Measurements from ENCODE around the gene ATP1A1. TPM values are rescaled to one million over a fixed set of nuclear protein-coding genes. Genes with fewer than 3 reads are reported as not detected.

ATP1A1 gene
- polyA plus RNA-seq, 2 of the 4 experiments (the other 2 are of a cell fraction): 119 to 171 TPM

DNA sequence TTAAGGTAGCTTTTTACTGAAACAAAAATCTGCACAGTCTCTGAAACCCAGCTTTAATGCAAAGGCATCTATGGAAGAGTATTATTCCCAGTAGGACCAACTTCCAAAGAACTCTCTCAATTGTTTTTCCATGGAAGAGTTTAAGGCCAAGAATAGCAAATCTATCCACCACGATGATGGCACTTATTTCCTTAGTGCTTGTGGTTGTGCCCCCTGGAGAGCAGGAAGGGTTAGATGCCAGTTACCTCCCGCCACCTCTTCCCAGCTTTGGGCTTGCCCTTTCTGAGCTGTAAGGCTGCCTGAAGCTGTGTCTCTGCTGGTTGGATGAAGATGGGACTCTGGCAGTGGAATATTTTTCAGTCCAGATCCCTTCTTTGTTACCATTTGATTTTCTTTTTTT lies 4.8 kb upstream of the ATP1A1 start:
- CTCF ChIA-PET: interaction anchor here (0.8 kb wide), 1 partner anchor 117 kb away, joined by 4 read pairs; no protein-coding TSS in a partner anchor
- ATAC-seq (no peak), FAIRE-seq (no peak), DNase-seq (ENCODE audit: low read depth in 1 of 2, low spot score in 1 of 2) (no peak)
- POLR2A ChIA-PET: no interaction called here
- 0 out of 3 replicates have a peak, but pooled peaks cover 4% of the 10 kb centered on the region for H3K4me1 ChIP-seq
- no peak overlapping the region for H3K27ac ChIP-seq
- no peak overlapping the region for H3K4me2 ChIP-seq
- H3K4me3 ChIP-seq: no peak overlapping the region
- 46% methylated on average over 2 of the region's 2 CpGs for WGBS (ENCODE audit: missing lambda C conversion rate)
- no peak for TF ChIP-seq KDM5A (IDR thresholded peaks at IDR 0.05)
- TF ChIP-seq CEBPB (IDR thresholded peaks at IDR 0.05): no peak
- TF ChIP-seq HOXB5 (CRISPR knock-in tag; IDR thresholded peaks at IDR 0.05): no peak
- no peak for TF ChIP-seq FOSL2 (IDR thresholded peaks at IDR 0.05)
- no peak for TF ChIP-seq FOSL2 (CRISPR knock-in tag; IDR thresholded peaks at IDR 0.05)
- no peak for TF ChIP-seq CBX2 (IDR thresholded peaks at IDR 0.05; ENCODE audit: borderline replicate concordance, low read depth)
- TF ChIP-seq HDAC2 (IDR thresholded peaks at IDR 0.05): no peak
- TF ChIP-seq, protein P1, sequence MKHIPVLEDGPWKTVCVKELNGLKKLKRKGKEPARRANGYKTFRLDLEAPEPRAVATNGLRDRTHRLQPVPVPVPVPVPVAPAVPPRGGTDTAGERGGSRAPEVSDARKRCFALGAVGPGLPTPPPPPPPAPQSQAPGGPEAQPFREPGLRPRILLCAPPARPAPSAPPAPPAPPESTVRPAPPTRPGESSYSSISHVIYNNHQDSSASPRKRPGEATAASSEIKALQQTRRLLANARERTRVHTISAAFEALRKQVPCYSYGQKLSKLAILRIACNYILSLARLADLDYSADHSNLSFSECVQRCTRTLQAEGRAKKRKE (CRISPR knock-in tag; IDR thresholded peaks at IDR 0.05; ENCODE audit: low read depth): no peak
- TF ChIP-seq MYC (IDR thresholded peaks at IDR 0.05; ENCODE audit: borderline replicate concordance, low read length): no peak
- TF ChIP-seq, protein P2, sequence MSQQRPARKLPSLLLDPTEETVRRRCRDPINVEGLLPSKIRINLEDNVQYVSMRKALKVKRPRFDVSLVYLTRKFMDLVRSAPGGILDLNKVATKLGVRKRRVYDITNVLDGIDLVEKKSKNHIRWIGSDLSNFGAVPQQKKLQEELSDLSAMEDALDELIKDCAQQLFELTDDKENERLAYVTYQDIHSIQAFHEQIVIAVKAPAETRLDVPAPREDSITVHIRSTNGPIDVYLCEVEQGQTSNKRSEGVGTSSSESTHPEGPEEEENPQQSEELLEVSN (IDR thresholded peaks at IDR 0.05; ENCODE audit: borderline replicate concordance, low read depth): no peak
- TF ChIP-seq HEYL (CRISPR knock-in tag; IDR thresholded peaks at IDR 0.05): no peak
- no peaks in the 10 kb centered on the region for H3K9me3 ChIP-seq

DNA sequence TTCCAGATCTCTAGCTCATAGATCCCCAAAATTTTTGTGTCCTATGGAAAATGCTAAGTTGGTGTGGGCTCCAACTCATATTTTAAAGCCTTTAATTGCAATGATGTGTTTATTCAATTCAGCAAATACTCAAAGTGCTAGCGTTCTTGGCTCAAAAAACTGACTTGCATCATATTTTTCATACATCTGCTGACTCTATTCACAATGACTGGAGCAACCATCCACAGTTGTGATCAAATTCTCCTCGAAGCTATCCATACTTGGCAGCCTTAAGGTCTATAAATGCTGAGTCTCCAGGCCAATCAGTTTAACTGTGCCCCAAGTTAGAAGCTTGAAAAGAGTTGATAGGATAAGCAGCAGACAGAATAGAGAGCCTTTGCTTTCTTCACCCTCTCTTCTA lies 2.9 kb upstream of the ATP1A1 start:
- FAIRE-seq (no peak), ATAC-seq (no peak), DNase-seq (ENCODE audit: low read depth in 1 of 2, low spot score in 1 of 2) (no peak)
- 35% methylated on average over 2 of the region's 2 CpGs for WGBS (ENCODE audit: missing lambda C conversion rate)
- no peak overlapping the region for H3K4me3 ChIP-seq
- POLR2A ChIA-PET: interaction anchor here (0.6 kb wide), 1 partner anchor 119 kb away, joined by 3 read pairs; no protein-coding TSS in a partner anchor
- CTCF ChIA-PET: interaction anchor here (1.3 to 1.4 kb wide), 2 partner anchors 12 to 115 kb away, joined by 3 to 6 read pairs; no protein-coding TSS in a partner anchor
- no peak overlapping the region for H3K4me2 ChIP-seq
- no peak overlapping the region for H3K27ac ChIP-seq
- H3K4me1 ChIP-seq: peaks cover 14% of the 10 kb centered on the region; the same call in 2 of the 3 replicates
- TF ChIP-seq CHD2 (IDR thresholded peaks at IDR 0.05; ENCODE audit: low read length, partially characterized antibody) (no peak), POLR2AphosphoS2 (conservative IDR thresholded peaks at IDR 0.05; ENCODE audit: low read length) (no peak), JUN (IDR thresholded peaks at IDR 0.05) (no peak)
- TF ChIP-seq, protein P3, sequence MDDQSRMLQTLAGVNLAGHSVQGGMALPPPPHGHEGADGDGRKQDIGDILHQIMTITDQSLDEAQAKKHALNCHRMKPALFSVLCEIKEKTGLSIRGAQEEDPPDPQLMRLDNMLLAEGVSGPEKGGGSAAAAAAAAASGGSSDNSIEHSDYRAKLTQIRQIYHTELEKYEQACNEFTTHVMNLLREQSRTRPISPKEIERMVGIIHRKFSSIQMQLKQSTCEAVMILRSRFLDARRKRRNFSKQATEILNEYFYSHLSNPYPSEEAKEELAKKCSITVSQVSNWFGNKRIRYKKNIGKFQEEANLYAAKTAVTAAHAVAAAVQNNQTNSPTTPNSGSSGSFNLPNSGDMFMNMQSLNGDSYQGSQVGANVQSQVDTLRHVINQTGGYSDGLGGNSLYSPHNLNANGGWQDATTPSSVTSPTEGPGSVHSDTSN (IDR thresholded peaks at IDR 0.05): no peak
- TF ChIP-seq, protein P4, sequence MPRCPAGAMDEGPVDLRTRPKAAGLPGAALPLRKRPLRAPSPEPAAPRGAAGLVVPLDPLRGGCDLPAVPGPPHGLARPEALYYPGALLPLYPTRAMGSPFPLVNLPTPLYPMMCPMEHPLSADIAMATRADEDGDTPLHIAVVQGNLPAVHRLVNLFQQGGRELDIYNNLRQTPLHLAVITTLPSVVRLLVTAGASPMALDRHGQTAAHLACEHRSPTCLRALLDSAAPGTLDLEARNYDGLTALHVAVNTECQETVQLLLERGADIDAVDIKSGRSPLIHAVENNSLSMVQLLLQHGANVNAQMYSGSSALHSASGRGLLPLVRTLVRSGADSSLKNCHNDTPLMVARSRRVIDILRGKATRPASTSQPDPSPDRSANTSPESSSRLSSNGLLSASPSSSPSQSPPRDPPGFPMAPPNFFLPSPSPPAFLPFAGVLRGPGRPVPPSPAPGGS (IDR thresholded peaks at IDR 0.05): no peak
- no peaks in the 10 kb centered on the region for H3K9me3 ChIP-seq

DNA sequence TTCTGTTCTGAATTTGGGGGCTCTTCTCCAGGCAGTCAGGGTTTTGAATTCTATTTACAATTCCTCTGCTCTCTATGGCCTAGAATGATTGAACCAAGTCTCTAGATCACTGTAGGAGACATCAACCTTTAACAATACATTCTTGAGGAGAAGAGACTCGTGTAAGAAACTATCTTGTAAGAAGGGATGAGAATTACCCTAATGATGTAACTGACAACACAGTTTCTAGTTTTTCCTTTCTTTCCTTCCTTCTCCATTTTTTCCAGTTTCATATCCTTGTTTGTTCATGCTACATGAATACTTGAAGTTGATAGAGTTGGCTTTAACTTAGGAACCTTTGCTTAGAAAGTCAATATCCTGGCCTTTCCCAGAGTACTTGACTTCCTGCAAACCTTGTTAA lies 1.3 kb upstream of the ATP1A1 start:
- no peaks in the 10 kb centered on the region for H3K9me3 ChIP-seq
- ATAC-seq (no peak), DNase-seq (ENCODE audit: low read depth in 1 of 2, low spot score in 1 of 2) (no peak), FAIRE-seq (no peak)
- peaks cover 27% of the 10 kb centered on the region for H3K4me1 ChIP-seq
- CTCF ChIA-PET: no interaction called here
- H3K27ac ChIP-seq: no peak overlapping the region
- H3K4me3 ChIP-seq: no peak overlapping the region
- no peak overlapping the region for H3K4me2 ChIP-seq
- POLR2A ChIA-PET: no interaction called here
- TF ChIP-seq POLR2A (IDR thresholded peaks at IDR 0.05; ENCODE audit: low read length) (no peak), JUNB (IDR thresholded peaks at IDR 0.05) (no peak), RARB (CRISPR knock-in tag; IDR thresholded peaks at IDR 0.05) (no peak), ZC3H11A (IDR thresholded peaks at IDR 0.05) (no peak), CBX8 (IDR thresholded peaks at IDR 0.05) (no peak), RCOR1 (IDR thresholded peaks at IDR 0.05; ENCODE audit: low read depth, low read length) (no peak), TP53 (CRISPR knock-in tag; IDR thresholded peaks at IDR 0.05) (no peak), MAFK (IDR thresholded peaks at IDR 0.05; ENCODE audit: partially characterized antibody) (no peak), FOSB (CRISPR knock-in tag; IDR thresholded peaks at IDR 0.05) (no peak), HDAC2 (IDR thresholded peaks at IDR 0.05) (no peak), NFE2L2 (conservative IDR thresholded peaks at IDR 0.05; ENCODE audit: low read length) (no peak), FOSL2 (IDR thresholded peaks at IDR 0.05) (no peak), FOSL2 (CRISPR knock-in tag; IDR thresholded peaks at IDR 0.05) (no peak), BHLHE40 (IDR thresholded peaks at IDR 0.05; ENCODE audit: low read depth, low read length) (no peak), POLR2AphosphoS2 (conservative IDR thresholded peaks at IDR 0.05; ENCODE audit: low read length) (no peak), CBX2 (IDR thresholded peaks at IDR 0.05; ENCODE audit: borderline replicate concordance, low read depth) (no peak), HOXA7 (CRISPR knock-in tag; IDR thresholded peaks at IDR 0.05) (no peak), RAD21 (conservative IDR thresholded peaks at IDR 0.05 in 1 of 2, IDR thresholded peaks at IDR 0.05 in 1 of 2) (no peak), MYC (IDR thresholded peaks at IDR 0.05; ENCODE audit: borderline replicate concordance, low read length) (no peak)
- TF ChIP-seq, protein P5, sequence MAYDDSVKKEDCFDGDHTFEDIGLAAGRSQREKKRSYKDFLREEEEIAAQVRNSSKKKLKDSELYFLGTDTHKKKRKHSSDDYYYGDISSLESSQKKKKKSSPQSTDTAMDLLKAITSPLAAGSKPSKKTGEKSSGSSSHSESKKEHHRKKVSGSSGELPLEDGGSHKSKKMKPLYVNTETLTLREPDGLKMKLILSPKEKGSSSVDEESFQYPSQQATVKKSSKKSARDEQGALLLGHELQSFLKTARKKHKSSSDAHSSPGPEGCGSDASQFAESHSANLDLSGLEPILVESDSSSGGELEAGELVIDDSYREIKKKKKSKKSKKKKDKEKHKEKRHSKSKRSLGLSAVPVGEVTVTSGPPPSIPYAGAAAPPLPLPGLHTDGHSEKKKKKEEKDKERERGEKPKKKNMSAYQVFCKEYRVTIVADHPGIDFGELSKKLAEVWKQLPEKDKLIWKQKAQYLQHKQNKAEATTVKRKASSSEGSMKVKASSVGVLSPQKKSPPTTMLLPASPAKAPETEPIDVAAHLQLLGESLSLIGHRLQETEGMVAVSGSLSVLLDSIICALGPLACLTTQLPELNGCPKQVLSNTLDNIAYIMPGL (CRISPR knock-in tag; IDR thresholded peaks at IDR 0.05; ENCODE audit: borderline replicate concordance): no peak
- WGBS (ENCODE audit: missing lambda C conversion rate): 43% methylated on average over 1 of the region's 1 CpG

All from A549 (cell line).